Neural cell (in vitro differentiated cells): ENCODE results near the gene CEP128. TPM values are rescaled to one million over a fixed set of nuclear protein-coding genes. Genes with fewer than 3 reads are reported as not detected.

Source experiments
- H2AFZ ChIP-seq: fragments of 200-600, 300-800 bp; sonication (generic), shearing (Covaris generic); 2 replicates; pipeline ENCODE4 v1.6.0; 2014; ENCODE audit warnings: low read depth, mild to moderate bottlenecking, antibody characterized with exemption, low read length, moderate library complexity
- H3F3A ChIP-seq: fragments of 200-600 bp; shearing (Covaris generic); 2 replicates; pipeline ENCODE4 v1.6.1; 2016; ENCODE audit warnings: mild to moderate bottlenecking, moderate library complexity, mixed read lengths, antibody characterized with exemption, low read length; ENCODE audit not compliant: insufficient read depth, poor library complexity, severe bottlenecking
- H3K27ac ChIP-seq: fragments of 200-600, 300-800 bp; sonication (generic), shearing (Covaris generic); 2 replicates; pipeline ENCODE4 v1.5.1; 2014; ENCODE audit warnings: mild to moderate bottlenecking, low read length, moderate library complexity
- H3K27me3 ChIP-seq: fragments of 300-800, 200-600 bp; sonication (generic), shearing (Covaris generic); 2 replicates; pipeline ENCODE4 v1.6.0; 2014; ENCODE audit warnings: mild to moderate bottlenecking, low read depth, low read length, moderate library complexity; ENCODE audit not compliant: insufficient read depth
- H3K36me3 ChIP-seq: fragments of 300-800, 200-600 bp; sonication (generic), shearing (Covaris generic); 2 replicates; pipeline ENCODE4 v1.5.1; 2014; ENCODE audit warnings: mild to moderate bottlenecking, antibody characterized with exemption, low read length, moderate library complexity; ENCODE audit not compliant: insufficient read depth
- H3K4me2 ChIP-seq: fragments of 300-800, 200-600 bp; sonication (generic), shearing (Covaris generic); 2 replicates; pipeline ENCODE4 v1.6.0; 2014; ENCODE audit warnings: mild to moderate bottlenecking, low read length
- H3K4me3 ChIP-seq: fragments of 300-800, 200-600 bp; sonication (generic), shearing (Covaris generic); 2 replicates; pipeline ENCODE4 v1.5.1; 2014; ENCODE audit warnings: mild to moderate bottlenecking, low read length, moderate library complexity
- H3K79me2 ChIP-seq: fragments of 200-600 bp; shearing (Covaris generic); replicated peaks from 2 replicates; pipeline ENCODE4 v1.6.0; 2014; ENCODE audit warnings: mild to moderate bottlenecking, low read length, moderate library complexity; ENCODE audit not compliant: insufficient read depth
- H3K9ac ChIP-seq: fragments of 300-800, 200-600 bp; sonication (generic), shearing (Covaris generic); 2 replicates; pipeline ENCODE4 v1.6.1; 2016; ENCODE audit warnings: mild to moderate bottlenecking, low read length, mixed read lengths
- H3K9me2 ChIP-seq: fragments of 200-600 bp; shearing (Covaris generic); 2 replicates; pipeline ENCODE4 v1.6.1; 2016; ENCODE audit warnings: mild to moderate bottlenecking, low read length, mixed read lengths; ENCODE audit not compliant: insufficient read depth
- H3K9me3 ChIP-seq: fragments of 200-600, 300-800 bp; sonication (generic), shearing (Covaris generic); 2 replicates; pipeline ENCODE4 v1.6.1; 2016; ENCODE audit warnings: mild to moderate bottlenecking, mixed run types, low read length, moderate library complexity, mixed read lengths
- H4K20me1 ChIP-seq: fragments of 200-600 bp; shearing (Covaris generic); 2 replicates; pipeline ENCODE4 v1.6.1; 2016; ENCODE audit warnings: mild to moderate bottlenecking, mixed run types; ENCODE audit not compliant: insufficient read depth
- EP300 ChIP-seq: fragments of 450-650 bp; conservative IDR thresholded peaks from 2 replicates; pipeline ENCODE4 v1.6.1; 2014; ENCODE audit warnings: antibody characterized with exemption, mild to moderate bottlenecking, moderate library complexity; ENCODE audit not compliant: poor library complexity, severe bottlenecking
- EZH2 ChIP-seq: fragments of 200-600, 300-800 bp; shearing (Covaris generic), sonication (generic); IDR thresholded peaks from 2 replicates; pipeline ENCODE4 v1.6.1; 2014; ENCODE audit warnings: antibody characterized with exemption, low read length, borderline replicate concordance, mild to moderate bottlenecking; ENCODE audit not compliant: insufficient read depth, poor library complexity, severe bottlenecking
- MXI1 ChIP-seq: fragments of 450-650 bp; conservative IDR thresholded peaks from 2 replicates; pipeline ENCODE4 v1.6.1; 2014; ENCODE audit warnings: antibody characterized with exemption, mild to moderate bottlenecking; ENCODE audit not compliant: poor library complexity, severe bottlenecking
- POLR2AphosphoS5 ChIP-seq: IDR thresholded peaks from 2 replicates; pipeline ENCODE4 v1.6.1; 2012
- RAD21 ChIP-seq: fragments of 450-650 bp; conservative IDR thresholded peaks from 2 replicates; pipeline ENCODE4 v1.6.1; 2014; ENCODE audit warnings: antibody characterized with exemption, mild to moderate bottlenecking, moderate library complexity
- SMC3 ChIP-seq: fragments of 450-650 bp; conservative IDR thresholded peaks from 2 replicates; pipeline ENCODE4 v1.6.1; 2014; ENCODE audit warnings: antibody characterized with exemption, mild to moderate bottlenecking, moderate library complexity; ENCODE audit not compliant: poor library complexity
- TAF1 ChIP-seq: IDR thresholded peaks from 2 replicates; pipeline ENCODE4 v1.6.1; 2012; ENCODE audit warnings: low read depth
- polyA plus RNA-seq: library from polyadenylated mRNA; depleted of rRNA; stranded (reverse); fragments of >200 nt; gene quantifications from 2 replicates; pipeline ENCODE4 v1.2.3, GENCODE V29; 2014
- TF ChIP-seq, protein P1 (sequence below): fragments of 450-650 bp; IDR thresholded peaks from 2 replicates; pipeline ENCODE4 v1.5.1; 2014; ENCODE audit warnings: antibody characterized with exemption, mild to moderate bottlenecking, moderate library complexity; ENCODE audit not compliant: poor library complexity, severe bottlenecking
- TF ChIP-seq, protein P2 (sequence below): IDR thresholded peaks from 2 replicates; pipeline ENCODE4 v1.6.1; 2012; ENCODE audit warnings: borderline replicate concordance

CEP128 gene
- polyA plus RNA-seq, 1 donor from 2014 or later = 5.5 TPM

DNA sequence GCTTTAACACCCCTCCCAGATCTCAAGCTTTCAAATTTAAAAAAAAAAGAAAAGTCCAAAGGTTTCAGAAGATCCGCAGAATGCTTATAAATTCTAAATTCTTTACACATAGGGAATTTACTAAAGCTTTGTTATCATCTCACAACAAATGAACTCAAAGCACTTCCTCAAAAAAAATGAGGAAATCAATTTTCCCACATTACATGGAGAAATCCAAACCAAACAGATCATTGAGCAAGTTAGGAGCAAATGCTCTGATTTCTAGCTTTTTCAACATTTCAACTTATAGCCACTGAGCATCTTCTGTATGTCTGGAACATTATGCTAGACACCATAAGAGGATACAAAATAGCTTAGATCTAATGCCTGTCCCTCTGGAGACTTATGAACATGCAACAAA, 161.0 kb downstream of the CEP128 start:
- no peaks in the 10 kb centered on the region for H3K79me2 ChIP-seq
- no peak overlapping the region for H2AFZ ChIP-seq
- no peak overlapping the region for H3K4me3 ChIP-seq
- no peaks in the 10 kb centered on the region for H3F3A ChIP-seq
- H3K9me3 ChIP-seq = no peaks in the 10 kb centered on the region
- H3K27ac ChIP-seq = no peak overlapping the region
- H3K9me2 ChIP-seq = no peaks in the 10 kb centered on the region
- no peaks in the 10 kb centered on the region for H3K36me3 ChIP-seq
- H4K20me1 ChIP-seq = no peaks in the 10 kb centered on the region
- H3K9ac ChIP-seq = no peak overlapping the region
- H3K4me2 ChIP-seq = no peak overlapping the region
- no peaks in the 10 kb centered on the region for H3K27me3 ChIP-seq
- no peak for TF ChIP-seq RAD21
- TF ChIP-seq TAF1 = no peak
- TF ChIP-seq, protein P1, sequence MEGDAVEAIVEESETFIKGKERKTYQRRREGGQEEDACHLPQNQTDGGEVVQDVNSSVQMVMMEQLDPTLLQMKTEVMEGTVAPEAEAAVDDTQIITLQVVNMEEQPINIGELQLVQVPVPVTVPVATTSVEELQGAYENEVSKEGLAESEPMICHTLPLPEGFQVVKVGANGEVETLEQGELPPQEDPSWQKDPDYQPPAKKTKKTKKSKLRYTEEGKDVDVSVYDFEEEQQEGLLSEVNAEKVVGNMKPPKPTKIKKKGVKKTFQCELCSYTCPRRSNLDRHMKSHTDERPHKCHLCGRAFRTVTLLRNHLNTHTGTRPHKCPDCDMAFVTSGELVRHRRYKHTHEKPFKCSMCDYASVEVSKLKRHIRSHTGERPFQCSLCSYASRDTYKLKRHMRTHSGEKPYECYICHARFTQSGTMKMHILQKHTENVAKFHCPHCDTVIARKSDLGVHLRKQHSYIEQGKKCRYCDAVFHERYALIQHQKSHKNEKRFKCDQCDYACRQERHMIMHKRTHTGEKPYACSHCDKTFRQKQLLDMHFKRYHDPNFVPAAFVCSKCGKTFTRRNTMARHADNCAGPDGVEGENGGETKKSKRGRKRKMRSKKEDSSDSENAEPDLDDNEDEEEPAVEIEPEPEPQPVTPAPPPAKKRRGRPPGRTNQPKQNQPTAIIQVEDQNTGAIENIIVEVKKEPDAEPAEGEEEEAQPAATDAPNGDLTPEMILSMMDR = no peak
- no peak for TF ChIP-seq MXI1
- no peak for TF ChIP-seq POLR2AphosphoS5
- no peak for TF ChIP-seq SMC3
- TF ChIP-seq EP300 = no peak

GRCh38 chr14:80776657-80777056, 164.9 kb downstream of the CEP128 start:
- no peak overlapping the region for H2AFZ ChIP-seq
- H3K79me2 ChIP-seq = no peaks in the 10 kb centered on the region
- H3K27me3 ChIP-seq = no peaks in the 10 kb centered on the region
- H3K4me2 ChIP-seq = no peak overlapping the region
- H3K27ac ChIP-seq = no peak overlapping the region
- no peaks in the 10 kb centered on the region for H3K9me3 ChIP-seq
- no peak overlapping the region for H3K4me3 ChIP-seq
- TF ChIP-seq RAD21 (no peak), EZH2 (no peak), POLR2AphosphoS5 (no peak), TAF1 (no peak), EP300 (no peak), SMC3 (no peak), MXI1 (no peak)
- TF ChIP-seq, protein P2, sequence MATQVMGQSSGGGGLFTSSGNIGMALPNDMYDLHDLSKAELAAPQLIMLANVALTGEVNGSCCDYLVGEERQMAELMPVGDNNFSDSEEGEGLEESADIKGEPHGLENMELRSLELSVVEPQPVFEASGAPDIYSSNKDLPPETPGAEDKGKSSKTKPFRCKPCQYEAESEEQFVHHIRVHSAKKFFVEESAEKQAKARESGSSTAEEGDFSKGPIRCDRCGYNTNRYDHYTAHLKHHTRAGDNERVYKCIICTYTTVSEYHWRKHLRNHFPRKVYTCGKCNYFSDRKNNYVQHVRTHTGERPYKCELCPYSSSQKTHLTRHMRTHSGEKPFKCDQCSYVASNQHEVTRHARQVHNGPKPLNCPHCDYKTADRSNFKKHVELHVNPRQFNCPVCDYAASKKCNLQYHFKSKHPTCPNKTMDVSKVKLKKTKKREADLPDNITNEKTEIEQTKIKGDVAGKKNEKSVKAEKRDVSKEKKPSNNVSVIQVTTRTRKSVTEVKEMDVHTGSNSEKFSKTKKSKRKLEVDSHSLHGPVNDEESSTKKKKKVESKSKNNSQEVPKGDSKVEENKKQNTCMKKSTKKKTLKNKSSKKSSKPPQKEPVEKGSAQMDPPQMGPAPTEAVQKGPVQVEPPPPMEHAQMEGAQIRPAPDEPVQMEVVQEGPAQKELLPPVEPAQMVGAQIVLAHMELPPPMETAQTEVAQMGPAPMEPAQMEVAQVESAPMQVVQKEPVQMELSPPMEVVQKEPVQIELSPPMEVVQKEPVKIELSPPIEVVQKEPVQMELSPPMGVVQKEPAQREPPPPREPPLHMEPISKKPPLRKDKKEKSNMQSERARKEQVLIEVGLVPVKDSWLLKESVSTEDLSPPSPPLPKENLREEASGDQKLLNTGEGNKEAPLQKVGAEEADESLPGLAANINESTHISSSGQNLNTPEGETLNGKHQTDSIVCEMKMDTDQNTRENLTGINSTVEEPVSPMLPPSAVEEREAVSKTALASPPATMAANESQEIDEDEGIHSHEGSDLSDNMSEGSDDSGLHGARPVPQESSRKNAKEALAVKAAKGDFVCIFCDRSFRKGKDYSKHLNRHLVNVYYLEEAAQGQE = no peak
- TF ChIP-seq, protein P1 = no peak
- H3K9ac ChIP-seq = no peak overlapping the region
- no peaks in the 10 kb centered on the region for H3F3A ChIP-seq
- H4K20me1 ChIP-seq = no peaks in the 10 kb centered on the region
- H3K9me2 ChIP-seq = no peaks in the 10 kb centered on the region
- H3K36me3 ChIP-seq = no peaks in the 10 kb centered on the region
